Renal cortical epithelial cell (primary cell): ENCODE measurements around the gene OCRL. TPM values are rescaled to one million over a fixed set of nuclear protein-coding genes. Genes with fewer than 3 reads are reported as not detected.
A peak's percentile ranks its signal among the peaks of the same experiment; 100 is the strongest.

Experiments
- DNase-seq: peaks from one replicate; pipeline ENCODE4 v3.0.0-alpha.2; 2011; ENCODE audit warnings: low read depth
- total RNA-seq: library from RNA; depleted of rRNA; stranded (reverse); fragments of >200 nt; gene quantifications from 2 replicates; pipeline ENCODE4 v1.2.3, GENCODE V29; 2014

The OCRL gene
- total RNA-seq, 1 donor from 2014 or later, result 28.0 TPM

- DNase-seq, result no peak
Observed at GRCh38 chrX:129634541-129634940, 94.5 kb downstream of the OCRL start.

- DNase-seq, result peak; percentile 48
Observed at GRCh38 chrX:129636175-129636681, 96.2 kb downstream of the OCRL start.

DNA sequence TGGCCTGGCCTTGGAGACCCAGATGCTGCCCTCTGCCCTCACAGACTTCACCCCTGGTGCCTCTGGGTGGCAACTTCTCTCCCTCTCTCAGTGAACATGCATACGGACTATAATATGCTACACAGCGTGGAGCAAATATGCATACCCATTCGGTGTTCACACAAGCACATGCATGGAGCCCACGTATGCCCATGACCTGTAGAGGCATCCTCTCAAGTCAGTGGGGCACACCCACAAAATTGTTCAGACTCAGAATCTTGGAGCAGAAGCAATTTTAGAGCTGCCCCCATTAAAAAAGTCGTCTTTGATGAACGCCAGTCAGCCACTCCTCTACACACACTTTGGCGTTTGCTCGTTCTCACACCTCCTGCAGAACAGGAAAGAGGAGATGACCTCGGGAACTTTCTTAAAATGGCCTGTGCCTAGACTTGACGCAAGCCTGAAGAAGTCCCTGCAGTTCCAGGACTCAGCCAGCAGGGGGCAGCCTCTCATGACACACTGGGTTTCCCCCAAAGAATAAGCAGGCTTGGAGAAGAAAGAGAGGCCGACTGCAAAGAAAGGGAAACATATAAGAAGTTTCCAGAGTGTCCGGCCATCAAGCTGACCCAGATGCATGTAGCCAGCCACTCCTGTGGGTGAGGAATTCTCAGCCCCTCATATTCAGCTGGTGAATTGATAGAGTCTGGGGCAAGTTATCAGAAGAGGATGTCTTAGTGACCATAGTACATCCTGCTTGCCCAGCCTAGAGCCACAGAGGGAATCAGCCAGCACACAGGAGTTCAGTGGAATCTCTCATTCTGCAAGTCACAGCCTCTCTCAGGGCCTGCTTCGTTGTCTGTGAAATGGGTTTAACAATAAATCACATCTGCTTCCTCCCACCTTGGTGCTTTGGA, 97.4 kb downstream of the OCRL start:
- peak; percentile 33 for DNase-seq

- no peak for DNase-seq
Observed at GRCh38 chrX:129638917-129639316, 98.9 kb downstream of the OCRL start.

- no peak for DNase-seq
Observed at GRCh38 chrX:129640737-129641136, 100.7 kb downstream of the OCRL start.

GRCh38 chrX:129641469-129641868, 101.4 kb downstream of the OCRL start:
- DNase-seq, result no peak

DNA sequence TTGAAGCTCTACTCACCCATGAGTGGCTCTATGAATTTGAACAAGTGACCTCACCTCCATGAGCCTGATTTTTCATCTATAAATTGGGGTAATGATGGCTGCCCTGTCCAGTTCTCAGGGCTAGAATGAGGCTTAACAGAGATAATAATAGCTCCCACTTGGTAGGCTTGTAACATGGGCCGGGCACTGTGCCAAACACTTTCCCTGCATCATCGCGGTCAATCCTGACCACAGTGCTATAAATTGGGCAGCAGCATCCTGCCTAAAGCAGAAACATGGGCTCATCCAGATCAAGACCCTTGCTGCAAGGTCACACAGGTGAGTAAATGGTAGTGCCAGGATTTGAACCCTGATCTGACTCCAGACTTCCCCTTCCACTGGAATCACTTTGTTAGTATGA, 101.9 kb downstream of the OCRL start:
- DNase-seq, result no peak

Other genes starting within 250 kb of the OCRL start
- gene SMARCA1, start 16.8 kb upstream of the OCRL start, total RNA-seq, result 65.8 and 136 TPM in 2 replicates
- 0.17 and 0.60 TPM in 2 replicates for gene APLN, start 114.7 kb downstream of the OCRL start, total RNA-seq
- gene XPNPEP2, start 198.7 kb downstream of the OCRL start, total RNA-seq, result not detected in 2 replicates
- gene SASH3, start 239.7 kb downstream of the OCRL start, total RNA-seq, result not detected in 2 replicates